HG02642 (cell line): ENCODE results near the gene ACP4.
"Not testable (repeated sequence)": the region's sequence is repeated elsewhere in the genome, so short reads cannot be mapped to it uniquely, and the experiment has no call there.

Experiments used
- ATAC-seq: cut with Tn5 transposase; IDR thresholded peaks from one replicate; pipeline ENCODE4 v1.9.1; 2021; ENCODE audit warnings: mild to moderate bottlenecking; ENCODE audit not compliant: unreplicated experiment, poor library complexity

ACP4 gene

GRCh38 chr19:50772912-50773311 lies 17.3 kb upstream of the ACP4 start:
- not testable (repeated sequence) for ATAC-seq

GRCh38 chr19:50773454-50773853 lies 16.8 kb upstream of the ACP4 start:
- not testable (repeated sequence) for ATAC-seq

GRCh38 chr19:50776131-50776530 lies 14.1 kb upstream of the ACP4 start:
- no peak for ATAC-seq

GRCh38 chr19:50777261-50777660 lies 13.0 kb upstream of the ACP4 start:
- no peak for ATAC-seq

- ATAC-seq = no peak
These were observed 12.3 kb upstream of the ACP4 start for GRCh38 chr19:50777830-50778303.

GRCh38 chr19:50778906-50779430 lies 11.2 kb upstream of the ACP4 start:
- no peak for ATAC-seq

- ATAC-seq = no peak
These were observed 10.4 kb upstream of the ACP4 start for GRCh38 chr19:50779504-50780457.

GRCh38 chr19:50780753-50781435 lies 9.3 kb upstream of the ACP4 start:
- no peak for ATAC-seq

GRCh38 chr19:50783848-50784152 lies 6.4 kb upstream of the ACP4 start:
- ATAC-seq = not testable (repeated sequence)

- no peak for ATAC-seq
These were observed 5.5 kb upstream of the ACP4 start for GRCh38 chr19:50784710-50785109.

- no peak for ATAC-seq
These were observed 4.9 kb upstream of the ACP4 start for GRCh38 chr19:50785329-50785728.

- ATAC-seq = no peak
These were observed 780 bp downstream of the ACP4 start for GRCh38 chr19:50790922-50791467.

- ATAC-seq = no peak
These were observed 1.5 kb downstream of the ACP4 start for GRCh38 chr19:50791594-50792271.

GRCh38 chr19:50792272-50793250 lies 2.3 kb downstream of the ACP4 start:
- ATAC-seq = no peak

- ATAC-seq = no peak
These were observed 3.4 kb downstream of the ACP4 start for GRCh38 chr19:50793558-50794065.

GRCh38 chr19:50794074-50794875 lies 4.1 kb downstream of the ACP4 start:
- no peak for ATAC-seq

- no peak for ATAC-seq
These were observed 4.9 kb downstream of the ACP4 start for GRCh38 chr19:50794876-50795663.
